Measurements from ENCODE around the gene PRM3. TPM values are rescaled to one million over a fixed set of nuclear protein-coding genes. Genes with fewer than 3 reads are reported as not detected.

PRM3 gene
- total RNA-seq, 1 experiment from 2014 or later: not detected

- no TSS peak for BruUV-seq (replicated peaks)
- no peak for DNase-seq
- Histone ChIP-seq H3K9me3 (no peaks in the 10 kb centered on the region), H3K4me1 (no peaks in the 10 kb centered on the region), H3K36me3 (ENCODE audit: control insufficient read depth, insufficient read depth, low read length) (no peaks in the 10 kb centered on the region), H3K27me3 (replicated peaks; ENCODE audit: control insufficient read depth, insufficient read depth, low read length) (no peaks in the 10 kb centered on the region), H3K4me3 (ENCODE audit: low read depth, low read length) (no peak overlapping the region)
- ChIA-PET POLR2A (no interaction called here), CTCF (no interaction called here)
- H3K36me3 Mint-ChIP-seq (ENCODE audit: insufficient read depth, unreplicated experiment): no peaks in the 10 kb centered on the region
- no peak overlapping the region for H3K4me3 Mint-ChIP-seq (ENCODE audit: unreplicated experiment)
- H3K4me1 Mint-ChIP-seq (ENCODE audit: low read depth, unreplicated experiment): no peaks in the 10 kb centered on the region
- no peaks in the 10 kb centered on the region for H3K27me3 Mint-ChIP-seq (ENCODE audit: insufficient read depth, unreplicated experiment)
- no peaks in the 10 kb centered on the region for H3K9me3 Mint-ChIP-seq (ENCODE audit: unreplicated experiment)
- no peak overlapping the region for H3K27ac Mint-ChIP-seq (ENCODE audit: unreplicated experiment)
- intact Hi-C loops (cut with micrococcal nuclease; ENCODE audit: unreplicated experiment): no loop called here
- no peak for TF ChIP-seq CTCF (IDR thresholded peaks at IDR 0.05; ENCODE audit: insufficient read depth in 1 of 2, low read depth in 1 of 2, low read length in 1 of 2, severe bottlenecking in 1 of 2, unreplicated experiment in 1 of 2)
Measured at GRCh38 chr16:11303405-11304138, 30.1 kb upstream of the PRM3 start.

GRCh38 chr16:11302977-11303376, 29.5 kb upstream of the PRM3 start:
- Histone ChIP-seq H3K4me3 (ENCODE audit: low read depth, low read length) (no peak overlapping the region), H3K27me3 (replicated peaks; ENCODE audit: control insufficient read depth, insufficient read depth, low read length) (no peaks in the 10 kb centered on the region), H3K9me3 (no peaks in the 10 kb centered on the region), H3K4me1 (no peaks in the 10 kb centered on the region), H3K36me3 (ENCODE audit: control insufficient read depth, insufficient read depth, low read length) (no peaks in the 10 kb centered on the region)
- intact Hi-C loops (cut with micrococcal nuclease; ENCODE audit: unreplicated experiment): no loop called here
- Mint-ChIP-seq H3K9me3 (ENCODE audit: unreplicated experiment) (no peaks in the 10 kb centered on the region), H3K27me3 (ENCODE audit: insufficient read depth, unreplicated experiment) (no peaks in the 10 kb centered on the region), H3K4me3 (ENCODE audit: unreplicated experiment) (no peak overlapping the region), H3K36me3 (ENCODE audit: insufficient read depth, unreplicated experiment) (no peaks in the 10 kb centered on the region), H3K4me1 (ENCODE audit: low read depth, unreplicated experiment) (no peaks in the 10 kb centered on the region), H3K27ac (ENCODE audit: unreplicated experiment) (no peak overlapping the region)
- no peak for TF ChIP-seq CTCF (IDR thresholded peaks at IDR 0.05; ENCODE audit: insufficient read depth in 1 of 2, low read depth in 1 of 2, low read length in 1 of 2, severe bottlenecking in 1 of 2, unreplicated experiment in 1 of 2)
- DNase-seq: no peak
- ChIA-PET CTCF (no interaction called here), POLR2A (no interaction called here)
- no TSS peak for BruUV-seq (replicated peaks)

- Mint-ChIP-seq H3K27me3 (ENCODE audit: insufficient read depth, unreplicated experiment) (no peaks in the 10 kb centered on the region), H3K4me1 (ENCODE audit: low read depth, unreplicated experiment) (no peaks in the 10 kb centered on the region), H3K9me3 (ENCODE audit: unreplicated experiment) (no peaks in the 10 kb centered on the region), H3K27ac (ENCODE audit: unreplicated experiment) (no peak overlapping the region), H3K36me3 (ENCODE audit: insufficient read depth, unreplicated experiment) (no peaks in the 10 kb centered on the region), H3K4me3 (ENCODE audit: unreplicated experiment) (no peak overlapping the region)
- Histone ChIP-seq H3K4me1 (peaks cover 7% of the 10 kb centered on the region), H3K27me3 (replicated peaks; ENCODE audit: control insufficient read depth, insufficient read depth, low read length) (no peaks in the 10 kb centered on the region), H3K4me3 (ENCODE audit: low read depth, low read length) (no peak overlapping the region), H3K36me3 (ENCODE audit: control insufficient read depth, insufficient read depth, low read length) (no peaks in the 10 kb centered on the region), H3K9me3 (no peaks in the 10 kb centered on the region)
- ChIA-PET POLR2A (interaction anchor here (0.5 kb wide), 1 partner anchor 531 kb away, joined by 9 read pairs; no protein-coding TSS in a partner anchor), CTCF (no interaction called here)
- intact Hi-C loops (cut with micrococcal nuclease; ENCODE audit: unreplicated experiment): no loop called here
- BruUV-seq (replicated peaks): no TSS peak
- TF ChIP-seq CTCF (IDR thresholded peaks at IDR 0.05; ENCODE audit: insufficient read depth in 1 of 2, low read depth in 1 of 2, low read length in 1 of 2, severe bottlenecking in 1 of 2, unreplicated experiment in 1 of 2): no peak
- no peak for DNase-seq
Measured at GRCh38 chr16:11301645-11302501, 28.4 kb upstream of the PRM3 start.
